SIG-M5 treated with dmso at 0.1 percent for 504 hours (cell line): Measurements from ENCODE around the gene RRAD.
"Not testable (repeated sequence)": the region's sequence is repeated elsewhere in the genome, so short reads cannot be mapped to it uniquely, and the experiment has no call there.

Source experiments
- DNase-seq: peaks from one replicate; lab custom pipeline; 2025; ENCODE audit not compliant: unreplicated experiment; lab: John Stamatoyannopoulos, UW

RRAD gene

GRCh38 chr16:66950971-66951790 is 25.8 kb upstream of the RRAD start:
- DNase-seq = no peak

- DNase-seq = no peak
Measured at GRCh38 chr16:66950437-66950836, 25.1 kb upstream of the RRAD start.

GRCh38 chr16:66949472-66949871 is 24.1 kb upstream of the RRAD start:
- DNase-seq = no peak

GRCh38 chr16:66948837-66949225 is 23.5 kb upstream of the RRAD start:
- no peak for DNase-seq

GRCh38 chr16:66948134-66948836 is 22.9 kb upstream of the RRAD start:
- DNase-seq = no peak

GRCh38 chr16:66947302-66948065 is 22.1 kb upstream of the RRAD start:
- peak; percentile 80 for DNase-seq

GRCh38 chr16:66946974-66947301 is 21.6 kb upstream of the RRAD start:
- no peak for DNase-seq

- DNase-seq = no peak
Measured at GRCh38 chr16:66946541-66946940, 21.2 kb upstream of the RRAD start.

GRCh38 chr16:66945939-66946338 is 20.6 kb upstream of the RRAD start:
- no peak for DNase-seq

- not testable (repeated sequence) for DNase-seq
Measured at GRCh38 chr16:66944971-66945370, 19.6 kb upstream of the RRAD start.

- DNase-seq = no peak
Measured at GRCh38 chr16:66944054-66944441, 18.7 kb upstream of the RRAD start.

GRCh38 chr16:66943426-66944053 is 18.2 kb upstream of the RRAD start:
- no peak for DNase-seq

GRCh38 chr16:66942981-66943380 is 17.6 kb upstream of the RRAD start:
- DNase-seq = no peak

GRCh38 chr16:66940236-66940635 is 14.9 kb upstream of the RRAD start:
- no peak for DNase-seq

- no peak for DNase-seq
Measured at GRCh38 chr16:66939366-66939765, 14.0 kb upstream of the RRAD start.

GRCh38 chr16:66937725-66938337 is 12.5 kb upstream of the RRAD start:
- no peak for DNase-seq

- DNase-seq = no peak
Measured at GRCh38 chr16:66936889-66937554, 11.7 kb upstream of the RRAD start.

GRCh38 chr16:66936462-66936861 is 11.1 kb upstream of the RRAD start:
- DNase-seq = no peak

- DNase-seq = no peak
Measured at GRCh38 chr16:66935314-66936011, 10.1 kb upstream of the RRAD start, which contains the start of gene CES2. Gene CES2 (plus strand): TSS chr16:66935516. CDS start chr16:66935636, 120 bp downstream.

GRCh38 chr16:66934839-66935313 is 9.5 kb upstream of the RRAD start:
- not testable (repeated sequence) for DNase-seq
